GM21367 (cell line): Measurements from ENCODE around the gene SNX5.
A peak's percentile ranks its signal among the peaks of the same experiment; 100 is the strongest.

Source experiments
- ATAC-seq: cut with Tn5 transposase; IDR thresholded peaks from one replicate; pipeline ENCODE4 v1.9.1; 2021; ENCODE audit not compliant: unreplicated experiment

Gene SNX5

GRCh38 chr20:17941087-17941825, 27.3 kb downstream of the SNX5 start:
- no peak for ATAC-seq

DNA sequence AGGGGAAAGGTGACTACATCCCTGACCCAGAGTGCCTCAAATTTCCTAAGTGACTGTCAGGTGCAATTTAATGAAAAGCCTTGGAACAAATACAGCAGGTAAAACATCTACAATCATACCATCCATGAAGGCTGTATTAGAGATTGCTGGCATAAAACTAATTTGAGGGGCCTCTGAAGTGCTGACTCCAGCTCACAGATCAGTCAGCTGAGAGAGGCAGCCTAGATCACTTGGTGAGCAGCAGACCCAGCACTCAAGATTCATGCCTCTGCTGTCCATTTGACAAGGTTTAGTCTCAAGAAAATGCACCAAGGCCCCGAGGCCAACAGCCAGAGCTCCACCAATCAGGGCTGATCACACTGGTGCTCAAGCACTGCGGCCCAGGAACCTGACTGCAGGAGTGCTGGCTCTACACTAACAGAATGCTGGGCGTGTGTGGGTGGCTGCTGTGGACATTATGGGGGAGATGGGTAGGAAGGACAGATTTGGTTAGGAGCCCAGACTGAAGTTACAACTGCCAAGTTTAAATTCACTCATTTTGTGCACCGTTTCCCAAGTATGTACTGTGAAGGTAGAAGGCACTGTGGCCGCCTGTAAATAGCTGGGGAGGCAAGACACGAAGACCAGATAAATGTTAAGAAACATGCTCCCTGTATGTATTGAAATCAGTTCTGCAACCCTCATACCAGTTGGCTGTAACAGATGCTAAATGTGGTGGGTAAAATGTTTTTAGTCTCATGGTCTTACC, 28.2 kb downstream of the SNX5 start:
- ATAC-seq: no peak

DNA sequence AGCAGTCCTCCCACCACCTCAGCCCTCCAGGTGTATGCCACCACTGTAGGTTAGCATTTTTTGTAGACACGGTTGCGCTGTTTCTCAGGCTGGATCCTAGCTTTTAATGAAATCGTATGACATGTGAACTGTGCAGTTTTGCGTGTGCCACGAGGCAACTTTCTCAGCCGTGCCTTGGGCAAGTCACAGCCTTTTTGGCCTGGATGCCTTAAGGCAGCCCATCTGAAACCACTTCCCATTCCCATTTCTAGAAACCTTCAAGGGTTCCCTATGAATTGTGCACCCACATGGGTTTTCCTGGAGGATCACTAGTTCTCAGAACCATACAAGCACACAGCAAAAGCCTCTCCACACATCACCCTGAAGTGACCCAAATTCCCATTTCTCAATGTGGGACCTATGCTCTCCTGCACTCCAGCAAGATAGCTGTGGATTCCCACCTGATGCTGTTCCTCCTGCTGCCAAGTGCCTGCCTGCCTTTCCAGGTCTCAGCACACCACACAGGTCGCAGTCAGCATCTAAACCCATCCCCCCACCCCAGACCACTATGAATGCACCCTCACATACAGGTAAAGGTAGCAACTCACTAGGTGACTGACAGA, 28.9 kb downstream of the SNX5 start:
- no peak for ATAC-seq

DNA sequence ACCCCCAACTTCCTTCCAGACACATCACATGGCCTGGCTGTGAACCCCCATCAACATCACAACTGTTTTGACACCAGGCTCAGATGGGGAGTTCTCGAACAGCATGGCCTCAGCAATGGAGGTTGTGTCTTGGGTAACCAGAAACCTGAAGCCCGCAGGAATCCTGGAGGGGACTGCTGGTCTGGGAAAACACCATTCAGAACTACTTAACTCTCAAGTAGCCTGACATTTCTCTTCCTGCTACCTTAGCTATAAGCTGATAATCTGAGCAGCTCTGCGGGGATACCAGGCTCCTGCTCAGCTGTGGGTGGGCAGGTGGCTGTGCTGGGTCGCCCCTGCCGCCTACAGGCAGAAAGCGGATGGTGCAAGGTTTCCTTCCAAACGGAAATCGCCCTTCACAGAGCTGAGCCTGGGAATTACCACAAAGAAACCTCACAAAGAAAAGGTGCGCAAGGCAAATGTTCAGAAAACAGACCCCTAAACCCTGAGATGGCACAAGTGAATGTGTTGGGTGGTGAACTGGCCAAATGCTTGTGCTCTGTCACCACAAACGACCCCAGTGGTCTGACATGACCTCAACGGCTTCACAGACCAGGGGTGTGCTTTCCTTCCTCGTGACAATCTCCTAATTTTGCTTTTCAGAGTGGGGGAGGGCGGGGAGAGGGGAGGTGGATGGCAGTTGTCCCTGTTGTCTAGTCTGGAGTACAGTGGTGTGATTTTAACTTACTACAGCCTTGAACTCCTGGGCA, 29.5 kb downstream of the SNX5 start:
- peak; percentile 72 for ATAC-seq

DNA sequence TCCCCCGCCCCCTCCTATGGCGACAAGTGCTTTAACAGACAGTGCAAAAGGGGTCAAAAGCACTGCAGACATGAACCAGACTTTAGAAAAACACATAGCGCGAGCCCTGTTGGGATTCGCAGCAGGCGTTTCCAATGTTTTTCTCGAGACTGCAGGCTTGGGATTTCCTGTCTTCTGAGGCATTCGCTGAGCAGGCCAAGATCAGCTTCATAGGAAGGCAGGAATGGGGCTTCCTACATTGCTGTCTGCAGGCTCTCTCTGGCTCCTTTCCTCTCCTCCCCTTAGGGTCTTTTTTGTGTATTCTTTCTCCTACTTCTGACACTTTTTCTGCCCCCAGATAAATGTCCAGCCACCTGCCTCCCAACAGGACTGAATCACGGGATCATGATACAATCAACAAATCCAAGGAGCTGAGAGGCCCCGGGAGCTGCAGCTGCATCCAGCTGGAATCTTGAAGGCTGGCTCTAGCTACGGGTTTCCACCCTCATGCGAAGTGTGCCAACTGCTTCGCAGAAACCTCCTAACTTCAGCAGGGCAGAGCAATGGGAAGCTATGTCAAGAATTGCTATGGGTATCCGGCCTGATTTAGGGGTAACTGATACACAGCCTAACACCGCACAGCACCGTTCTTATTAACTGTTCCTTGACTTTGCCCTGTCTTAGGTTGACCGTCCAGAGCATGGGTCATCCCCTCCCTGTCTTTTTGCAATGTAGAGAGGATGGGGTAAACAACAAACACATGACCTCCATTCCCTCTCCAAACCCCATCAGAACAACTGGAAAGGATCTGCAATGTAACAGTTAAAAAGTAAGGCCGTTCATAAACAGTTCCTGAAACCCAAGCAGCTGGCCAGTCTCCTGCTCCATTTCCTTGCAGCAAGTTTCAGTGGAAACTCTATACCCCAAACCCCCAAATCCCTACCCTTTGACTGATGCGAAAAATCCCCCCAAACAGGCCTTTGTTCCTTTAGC, 31.5 kb downstream of the SNX5 start:
- ATAC-seq: no peak

DNA sequence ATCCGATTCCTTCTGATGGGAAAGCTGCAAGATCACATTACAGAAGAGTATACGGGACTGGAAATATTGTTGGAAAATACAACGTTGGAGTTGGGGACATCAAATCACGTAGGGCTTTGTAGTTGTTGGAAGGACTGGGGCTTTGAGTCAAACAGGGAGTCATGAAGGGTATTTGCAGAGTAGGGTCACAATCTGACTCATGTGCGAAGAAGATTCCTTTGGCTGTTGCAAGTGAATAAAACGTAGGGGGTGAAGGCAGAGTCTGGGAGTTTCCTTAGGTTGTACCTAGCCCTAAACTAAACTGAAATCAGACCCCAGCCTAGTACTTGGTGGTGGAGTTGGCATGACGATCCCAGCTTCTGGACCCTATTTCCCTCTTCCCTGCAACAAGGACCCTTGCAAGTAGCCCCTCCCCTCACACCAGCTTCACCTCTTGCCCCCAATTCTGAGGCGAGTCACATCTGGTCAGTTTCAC, 32.3 kb downstream of the SNX5 start:
- ATAC-seq: no peak

DNA sequence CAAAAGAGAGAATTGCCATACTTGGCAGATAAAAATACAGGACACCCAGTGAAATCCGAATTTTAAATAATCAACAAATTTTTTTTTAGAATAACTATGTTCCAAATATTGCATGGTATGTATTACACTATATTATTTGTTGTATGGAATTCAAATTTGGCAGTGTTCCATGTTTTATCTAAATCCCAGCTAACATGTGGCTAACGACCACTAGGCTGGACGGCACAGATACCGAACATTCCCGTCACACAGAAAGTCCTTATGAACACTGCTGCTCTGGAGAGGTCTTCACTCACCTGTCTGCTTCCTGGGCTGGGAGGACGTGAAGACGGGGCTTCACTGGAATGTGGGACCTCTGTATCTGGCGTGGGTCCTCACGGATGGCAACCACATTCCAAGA, 32.8 kb downstream of the SNX5 start:
- ATAC-seq: no peak

DNA sequence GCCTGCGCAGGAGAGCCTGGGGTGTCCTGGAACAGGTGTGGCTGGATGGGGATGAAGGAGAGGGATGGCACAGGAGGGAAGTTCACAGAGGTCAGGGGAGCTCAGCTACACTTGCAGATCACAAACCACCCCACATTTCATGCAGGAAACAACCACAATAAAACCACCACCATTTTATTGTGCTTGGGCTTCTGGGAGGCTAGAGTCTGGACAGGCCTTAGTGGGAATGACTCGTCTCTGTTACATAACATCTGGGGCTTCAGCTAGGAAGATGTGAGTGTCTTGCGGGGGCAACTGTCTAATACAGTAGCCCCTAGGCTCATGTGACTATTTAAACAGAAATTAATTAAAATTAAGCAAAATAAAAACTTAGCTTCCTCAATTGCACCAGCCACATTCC, 33.4 kb downstream of the SNX5 start:
- no peak for ATAC-seq

- no peak for ATAC-seq
Observed at GRCh38 chr20:17934141-17934862, 34.3 kb downstream of the SNX5 start.

GRCh38 chr20:17933711-17934110, 34.9 kb downstream of the SNX5 start:
- ATAC-seq: no peak

DNA sequence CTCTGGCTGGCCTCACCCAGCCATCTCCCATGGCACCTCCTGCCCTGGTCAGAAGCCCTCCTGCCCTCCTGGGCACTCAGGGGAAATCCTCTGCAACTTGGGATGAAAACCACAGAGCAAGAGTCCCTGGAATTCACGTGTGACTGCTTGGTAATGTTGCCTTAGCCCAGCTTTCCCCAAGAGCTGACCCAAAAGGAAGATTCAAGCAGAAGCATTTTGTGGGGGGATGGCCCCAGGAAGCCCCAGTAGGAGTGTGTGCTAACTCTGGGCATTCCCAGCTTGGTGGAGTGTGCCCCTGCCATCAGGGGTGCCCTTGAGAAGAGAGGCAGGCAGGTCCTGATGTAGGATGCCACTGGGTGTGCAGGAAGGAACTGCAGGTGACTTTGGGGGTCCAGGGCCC, 35.5 kb downstream of the SNX5 start:
- ATAC-seq: no peak

DNA sequence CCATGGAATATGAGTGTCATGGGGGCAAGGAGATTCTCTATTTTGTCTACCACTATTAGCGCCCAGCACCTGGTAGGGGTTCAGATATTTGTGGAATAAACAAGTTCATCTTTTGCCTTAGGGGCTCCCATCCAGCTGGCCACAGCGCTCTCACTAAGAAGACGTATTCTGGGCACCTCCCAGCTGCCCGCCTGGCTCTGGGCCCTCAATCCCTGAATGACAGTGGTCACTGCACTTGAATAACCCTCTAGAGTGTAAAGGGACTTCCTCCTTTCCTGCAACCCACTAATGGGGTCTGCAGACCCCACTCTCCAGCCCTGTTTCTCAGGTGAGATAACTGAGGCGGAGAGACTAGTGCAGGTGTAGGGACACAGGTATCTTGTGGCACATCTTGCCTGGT, 36.2 kb downstream of the SNX5 start:
- ATAC-seq: no peak

DNA sequence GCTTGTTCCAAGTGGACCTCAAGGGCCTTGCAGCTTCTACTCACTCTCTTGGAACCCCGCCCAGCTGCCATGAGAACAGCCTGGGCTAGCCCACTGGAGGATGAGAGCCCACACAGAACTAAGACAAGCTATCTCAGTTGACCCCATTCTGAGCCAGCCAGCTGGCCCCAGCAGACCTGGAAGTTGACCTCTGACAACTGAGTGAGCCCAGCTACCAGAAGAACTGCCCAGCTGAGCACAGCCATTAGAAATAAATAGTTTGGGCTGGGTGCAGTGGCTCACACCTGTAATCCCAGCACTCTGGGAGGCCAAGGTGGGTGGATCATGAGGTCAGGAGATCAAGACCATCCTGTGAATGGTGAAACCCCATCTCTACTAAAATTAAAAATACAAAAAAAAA, 37.1 kb downstream of the SNX5 start:
- ATAC-seq: no peak

- ATAC-seq: no peak
Observed at GRCh38 chr20:17928633-17929311, 39.8 kb downstream of the SNX5 start.

GRCh38 chr20:17928211-17928611, 40.4 kb downstream of the SNX5 start:
- ATAC-seq: no peak

- ATAC-seq: no peak
Observed at GRCh38 chr20:17925940-17926300, 42.7 kb downstream of the SNX5 start.

DNA sequence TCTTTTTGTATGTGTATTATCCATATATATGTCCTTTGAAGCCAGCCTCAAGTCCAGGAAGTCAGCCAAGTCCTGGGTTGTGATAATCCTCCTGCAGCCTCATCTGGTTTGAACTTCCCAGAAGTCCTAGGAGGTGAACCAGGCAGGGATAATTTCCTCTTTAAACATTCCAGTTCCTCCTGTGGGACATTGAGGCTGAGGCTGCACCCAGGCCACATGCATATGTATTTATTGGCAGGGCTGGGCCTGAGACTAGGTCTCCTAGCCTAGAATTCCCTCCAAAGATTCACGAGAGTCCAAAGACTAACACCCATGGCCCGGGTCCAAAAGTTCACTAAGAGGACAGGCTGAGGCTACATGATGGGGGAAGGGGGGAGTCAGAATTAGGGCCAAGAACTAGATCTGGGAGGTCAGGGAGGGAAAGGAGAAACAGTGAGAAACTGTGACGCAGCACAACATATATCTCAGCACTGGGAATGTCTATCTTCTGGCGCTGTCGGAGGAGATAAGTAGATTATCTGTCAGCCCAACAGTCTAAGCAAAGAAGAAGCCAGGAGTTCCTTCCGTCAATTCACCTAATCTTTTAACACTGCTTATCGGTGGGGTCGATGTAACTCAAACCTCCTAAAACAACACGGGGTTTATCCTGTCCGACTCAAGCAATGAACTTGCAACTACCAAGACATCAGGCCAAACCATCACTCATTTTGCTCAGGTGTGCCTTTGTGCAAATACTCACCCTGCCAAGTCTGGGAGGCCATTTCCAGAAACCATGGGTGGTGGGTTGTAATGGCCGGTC, 43.3 kb downstream of the SNX5 start:
- no peak for ATAC-seq

- no peak for ATAC-seq
Observed at GRCh38 chr20:17921774-17922173, 46.8 kb downstream of the SNX5 start.
